Jurkat, Clone E6-1 (cell line): ENCODE measurements around the gene NUP210L.
"Not testable (repeated sequence)": the region's sequence is repeated elsewhere in the genome, so short reads cannot be mapped to it uniquely, and the experiment has no call there.

Experiments used
- DNase-seq: peaks from one replicate; pipeline ENCODE4 v3.0.0-alpha.2; 2011; ENCODE audit warnings: low read depth, low spot score
- H3K4me3 ChIP-seq: 2 replicates; pipeline ENCODE4 v1.5.1; 2011; ENCODE audit warnings: mild to moderate bottlenecking, low read length, control low read depth, moderate library complexity

NUP210L gene

GRCh38 chr1:154171880-154172279, 17.0 kb upstream of the NUP210L start:
- no peak overlapping the region for H3K4me3 ChIP-seq
- DNase-seq = no peak

- no peak overlapping the region for H3K4me3 ChIP-seq
- no peak for DNase-seq
Measured at GRCh38 chr1:154171223-154171583, 16.3 kb upstream of the NUP210L start.

- DNase-seq = no peak
- no peak overlapping the region for H3K4me3 ChIP-seq
Measured at GRCh38 chr1:154170547-154171222, 15.8 kb upstream of the NUP210L start.

- no peak overlapping the region for H3K4me3 ChIP-seq
- DNase-seq = no peak
Measured at GRCh38 chr1:154167461-154167860, 12.6 kb upstream of the NUP210L start.

- no peak for DNase-seq
- no peak overlapping the region for H3K4me3 ChIP-seq
Measured at GRCh38 chr1:154166207-154166606, 11.3 kb upstream of the NUP210L start.

GRCh38 chr1:154159554-154159953, 4.7 kb upstream of the NUP210L start:
- H3K4me3 ChIP-seq = no peak overlapping the region
- no peak for DNase-seq

GRCh38 chr1:154158307-154159125, 3.6 kb upstream of the NUP210L start:
- no peak for DNase-seq
- H3K4me3 ChIP-seq = no peak overlapping the region

GRCh38 chr1:154157520-154158306, 2.8 kb upstream of the NUP210L start:
- no peak overlapping the region for H3K4me3 ChIP-seq
- DNase-seq = peak; percentile 90

- no peak for DNase-seq
- H3K4me3 ChIP-seq = no peak overlapping the region
Measured at GRCh38 chr1:154155251-154155650, 378 bp upstream of the NUP210L start.

- no peak overlapping the region for H3K4me3 ChIP-seq
- DNase-seq = no peak
Measured at GRCh38 chr1:154154053-154154452, 820 bp downstream of the NUP210L start.

GRCh38 chr1:154151311-154151710, 3.6 kb downstream of the NUP210L start:
- H3K4me3 ChIP-seq = no peak overlapping the region
- no peak for DNase-seq

- H3K4me3 ChIP-seq = no peak overlapping the region
- no peak for DNase-seq
Measured at GRCh38 chr1:154148807-154149206, 6.1 kb downstream of the NUP210L start.

GRCh38 chr1:154147505-154147904, 7.4 kb downstream of the NUP210L start:
- not testable (repeated sequence) for H3K4me3 ChIP-seq, DNase-seq

- DNase-seq = no peak
- no peak overlapping the region for H3K4me3 ChIP-seq
Measured at GRCh38 chr1:154145986-154146385, 8.9 kb downstream of the NUP210L start.

GRCh38 chr1:154142358-154142757, 12.5 kb downstream of the NUP210L start:
- H3K4me3 ChIP-seq = no peak overlapping the region
- no peak for DNase-seq

- no peak for DNase-seq
- no peak overlapping the region for H3K4me3 ChIP-seq
Measured at GRCh38 chr1:154141240-154141639, 13.6 kb downstream of the NUP210L start.

GRCh38 chr1:154137888-154138287, 17.0 kb downstream of the NUP210L start:
- H3K4me3 ChIP-seq = no peak overlapping the region
- DNase-seq = no peak

GRCh38 chr1:154133256-154133655, 21.6 kb downstream of the NUP210L start:
- H3K4me3 ChIP-seq = no peak overlapping the region
- DNase-seq = no peak

- H3K4me3 ChIP-seq = no peak overlapping the region
- no peak for DNase-seq
Measured at GRCh38 chr1:154129391-154129970, 25.4 kb downstream of the NUP210L start.

- not testable (repeated sequence) for H3K4me3 ChIP-seq, DNase-seq
Measured at GRCh38 chr1:154123205-154123604, 31.7 kb downstream of the NUP210L start.
